Effector memory CD4-positive, alpha-beta T cell (primary cell): ENCODE results near the gene LBR.

Experiments
- DNase-seq, 3 donors: peaks; one replicate each; pipeline ENCODE4 v3.0.0-alpha.2; 2020
- H3K27ac ChIP-seq: 2 replicates; pipeline ENCODE4 v1.7.0; 2013; ENCODE audit warnings: mild to moderate bottlenecking, low read length, moderate library complexity; ENCODE audit not compliant: insufficient read depth, poor library complexity, severe bottlenecking
- H3K27me3 ChIP-seq: replicated peaks from 2 replicates; pipeline ENCODE4 v1.7.0; 2013; ENCODE audit warnings: mild to moderate bottlenecking, low read length; ENCODE audit not compliant: insufficient read depth, control insufficient read depth, poor library complexity, severe bottlenecking
- H3K36me3 ChIP-seq: 2 replicates; pipeline ENCODE4 v1.7.0; 2013; ENCODE audit warnings: mild to moderate bottlenecking, low read length, moderate library complexity; ENCODE audit not compliant: control insufficient read depth, insufficient read depth
- H3K4me1 ChIP-seq: 2 replicates; pipeline ENCODE4 v1.7.0; 2013; ENCODE audit warnings: low read length, mild to moderate bottlenecking; ENCODE audit not compliant: control insufficient read depth, insufficient read depth, poor library complexity, severe bottlenecking
- H3K4me3 ChIP-seq: 2 replicates; pipeline ENCODE4 v1.7.0; 2013; ENCODE audit warnings: low read length, low read depth, mild to moderate bottlenecking; ENCODE audit not compliant: insufficient read depth, poor library complexity, severe bottlenecking
- H3K9me3 ChIP-seq: 2 replicates; pipeline ENCODE4 v1.7.0; 2013; ENCODE audit warnings: mild to moderate bottlenecking, low read length, moderate library complexity; ENCODE audit not compliant: control insufficient read depth

LBR gene

GRCh38 chr1:225422795-225423517, 4.9 kb downstream of the LBR start:
- H3K4me3 ChIP-seq = no peak overlapping the region

GRCh38 chr1:225422031-225422605, 5.7 kb downstream of the LBR start:
- Histone ChIP-seq H3K4me3 (no peak overlapping the region), H3K27ac (no peak overlapping the region), H3K36me3 (peaks cover 39% of the 10 kb centered on the region), H3K9me3 (no peaks in the 10 kb centered on the region), H3K4me1 (peaks cover 15% of the 10 kb centered on the region), H3K27me3 (no peaks in the 10 kb centered on the region)
- no peak for DNase-seq

More at GRCh38 chr1:225422795-225423517, 4.9 kb downstream of the LBR start:
- H3K9me3 ChIP-seq = no peaks in the 10 kb centered on the region
- no peak for DNase-seq
- H3K27me3 ChIP-seq = no peaks in the 10 kb centered on the region
- peaks cover 31% of the 10 kb centered on the region for H3K36me3 ChIP-seq
- no peak overlapping the region for H3K27ac ChIP-seq
- H3K4me1 ChIP-seq = peaks cover 15% of the 10 kb centered on the region

- DNase-seq = no peak
- Histone ChIP-seq H3K4me1 (no peaks in the 10 kb centered on the region), H3K27me3 (no peaks in the 10 kb centered on the region), H3K9me3 (no peaks in the 10 kb centered on the region), H3K36me3 (peaks cover 63% of the 10 kb centered on the region), H3K4me3 (no peak overlapping the region), H3K27ac (no peak overlapping the region)
These were observed 9.2 kb downstream of the LBR start for GRCh38 chr1:225418598-225418997.

GRCh38 chr1:225418059-225418458, 9.8 kb downstream of the LBR start:
- no peak overlapping the region for H3K27ac ChIP-seq
- H3K27me3 ChIP-seq = no peaks in the 10 kb centered on the region
- H3K4me1 ChIP-seq = no peaks in the 10 kb centered on the region
- no peak for DNase-seq
- H3K9me3 ChIP-seq = no peaks in the 10 kb centered on the region
- no peak overlapping the region for H3K4me3 ChIP-seq
- H3K36me3 ChIP-seq = peaks cover 68% of the 10 kb centered on the region

- H3K27me3 ChIP-seq = no peaks in the 10 kb centered on the region
- no peak overlapping the region for H3K4me3 ChIP-seq
- no peaks in the 10 kb centered on the region for H3K9me3 ChIP-seq
- H3K4me1 ChIP-seq = no peaks in the 10 kb centered on the region
- H3K27ac ChIP-seq = no peak overlapping the region
- no peak for DNase-seq
- peaks cover 75% of the 10 kb centered on the region for H3K36me3 ChIP-seq
These were observed 11.7 kb downstream of the LBR start for GRCh38 chr1:225415967-225416745.

GRCh38 chr1:225415307-225415706, 12.5 kb downstream of the LBR start:
- peaks cover 81% of the 10 kb centered on the region for H3K36me3 ChIP-seq

GRCh38 chr1:225413708-225414375, 14.0 kb downstream of the LBR start:
- no peaks in the 10 kb centered on the region for H3K9me3 ChIP-seq

More at GRCh38 chr1:225415307-225415706, 12.5 kb downstream of the LBR start:
- Histone ChIP-seq H3K27me3 (no peaks in the 10 kb centered on the region), H3K9me3 (no peaks in the 10 kb centered on the region), H3K27ac (no peak overlapping the region), H3K4me1 (no peaks in the 10 kb centered on the region), H3K4me3 (no peak overlapping the region)
- DNase-seq = no peak

GRCh38 chr1:225412803-225413351, 15.0 kb downstream of the LBR start:
- H3K9me3 ChIP-seq = no peaks in the 10 kb centered on the region
- no peaks in the 10 kb centered on the region for H3K27me3 ChIP-seq
- H3K36me3 ChIP-seq = peaks cover 85% of the 10 kb centered on the region
- H3K4me1 ChIP-seq = no peaks in the 10 kb centered on the region
- no peak for DNase-seq
- no peak overlapping the region for H3K27ac ChIP-seq
- no peak overlapping the region for H3K4me3 ChIP-seq

More at GRCh38 chr1:225413708-225414375, 14.0 kb downstream of the LBR start:
- no peak for DNase-seq
- no peaks in the 10 kb centered on the region for H3K4me1 ChIP-seq
- H3K36me3 ChIP-seq = peaks cover 83% of the 10 kb centered on the region
- no peaks in the 10 kb centered on the region for H3K27me3 ChIP-seq
- no peak overlapping the region for H3K27ac ChIP-seq
- H3K4me3 ChIP-seq = no peak overlapping the region

- Histone ChIP-seq H3K4me1 (no peaks in the 10 kb centered on the region), H3K36me3 (peaks cover 82% of the 10 kb centered on the region), H3K4me3 (no peak overlapping the region), H3K9me3 (no peaks in the 10 kb centered on the region), H3K27ac (no peak overlapping the region), H3K27me3 (no peaks in the 10 kb centered on the region)
- DNase-seq = no peak
These were observed 15.5 kb downstream of the LBR start for GRCh38 chr1:225412321-225412720.
